Ishikawa (cell line): ENCODE data around the gene MYNN.

Experiments
- CEBPB ChIP-seq: IDR thresholded peaks from 2 replicates; pipeline ENCODE4 v1.6.1; 2012
- CREB1 ChIP-seq: IDR thresholded peaks from 2 replicates; pipeline ENCODE4 v1.6.1; 2012; ENCODE audit warnings: low read depth
- EGR1 ChIP-seq: IDR thresholded peaks from 2 replicates; pipeline ENCODE4 v1.6.1; 2012
- EP300 ChIP-seq: IDR thresholded peaks from 2 replicates; pipeline ENCODE4 v1.6.1; 2012; ENCODE audit warnings: borderline replicate concordance
- FOXM1 ChIP-seq: IDR thresholded peaks from 2 replicates; pipeline ENCODE4 v1.6.1; 2012; ENCODE audit warnings: low read depth, borderline replicate concordance
- NFIC ChIP-seq: IDR thresholded peaks from 2 replicates; pipeline ENCODE4 v1.6.1; 2012
- RAD21 ChIP-seq: IDR thresholded peaks from 2 replicates; pipeline ENCODE4 v1.6.1; 2012; ENCODE audit warnings: low read depth
- REST ChIP-seq: IDR thresholded peaks from 2 replicates; pipeline ENCODE4 v1.6.1; 2012; ENCODE audit warnings: low read depth, mild to moderate bottlenecking
- TAF1 ChIP-seq: IDR thresholded peaks from 2 replicates; pipeline ENCODE4 v1.6.1; 2012; ENCODE audit warnings: low read depth, mild to moderate bottlenecking
- TCF12 ChIP-seq: IDR thresholded peaks from 2 replicates; pipeline ENCODE4 v1.6.1; 2012; ENCODE audit warnings: low read depth
- TEAD4 ChIP-seq: IDR thresholded peaks from 2 replicates; pipeline ENCODE4 v1.6.1; 2012
- YY1 ChIP-seq: IDR thresholded peaks from 2 replicates; pipeline ENCODE4 v1.6.1; 2012; ENCODE audit warnings: low read depth
- ZBTB7A ChIP-seq: IDR thresholded peaks from 2 replicates; pipeline ENCODE4 v1.6.1; 2012; ENCODE audit warnings: low read depth
- TF ChIP-seq, protein P1 (sequence below): IDR thresholded peaks from 2 replicates; pipeline ENCODE4 v1.6.1; 2012
- TF ChIP-seq, protein P2 (sequence below): IDR thresholded peaks from 2 replicates; pipeline ENCODE4 v1.6.1; 2012

MYNN gene

GRCh38 chr3:169772897-169773816 lies at the start of gene MYNN:
TSS of gene MYNN (plus strand) at chr3:169773396. CDS start at chr3:169774296, 900 bp downstream.
- TF ChIP-seq REST (no peak), RAD21 (no peak), CREB1 (peak; percentile 93), NFIC (peak; percentile 71), EGR1 (peak; percentile 40; the same call in 1 of the 2 replicates), ZBTB7A (peak; percentile 78), TCF12 (peak; percentile 70), TEAD4 (peak; percentile 18), EP300 (peak; percentile 50; the same call in 1 of the 2 replicates), CEBPB (0 out of 2 replicates have a peak, but pooled peaks have one; percentile 8), YY1 (peak; percentile 97), FOXM1 (peak; percentile 53; the same call in 1 of the 2 replicates), TAF1 (peak; percentile 95)
- TF ChIP-seq, protein P1, sequence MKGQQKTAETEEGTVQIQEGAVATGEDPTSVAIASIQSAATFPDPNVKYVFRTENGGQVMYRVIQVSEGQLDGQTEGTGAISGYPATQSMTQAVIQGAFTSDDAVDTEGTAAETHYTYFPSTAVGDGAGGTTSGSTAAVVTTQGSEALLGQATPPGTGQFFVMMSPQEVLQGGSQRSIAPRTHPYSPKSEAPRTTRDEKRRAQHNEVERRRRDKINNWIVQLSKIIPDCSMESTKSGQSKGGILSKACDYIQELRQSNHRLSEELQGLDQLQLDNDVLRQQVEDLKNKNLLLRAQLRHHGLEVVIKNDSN: no peak
- TF ChIP-seq, protein P2, sequence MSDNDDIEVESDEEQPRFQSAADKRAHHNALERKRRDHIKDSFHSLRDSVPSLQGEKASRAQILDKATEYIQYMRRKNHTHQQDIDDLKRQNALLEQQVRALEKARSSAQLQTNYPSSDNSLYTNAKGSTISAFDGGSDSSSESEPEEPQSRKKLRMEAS: peak; percentile 55; the same call in 1 of the 2 replicates

- no peak for TF ChIP-seq REST
Observed at GRCh38 chr3:169739067-169739466, 34.1 kb upstream of the MYNN start.

DNA sequence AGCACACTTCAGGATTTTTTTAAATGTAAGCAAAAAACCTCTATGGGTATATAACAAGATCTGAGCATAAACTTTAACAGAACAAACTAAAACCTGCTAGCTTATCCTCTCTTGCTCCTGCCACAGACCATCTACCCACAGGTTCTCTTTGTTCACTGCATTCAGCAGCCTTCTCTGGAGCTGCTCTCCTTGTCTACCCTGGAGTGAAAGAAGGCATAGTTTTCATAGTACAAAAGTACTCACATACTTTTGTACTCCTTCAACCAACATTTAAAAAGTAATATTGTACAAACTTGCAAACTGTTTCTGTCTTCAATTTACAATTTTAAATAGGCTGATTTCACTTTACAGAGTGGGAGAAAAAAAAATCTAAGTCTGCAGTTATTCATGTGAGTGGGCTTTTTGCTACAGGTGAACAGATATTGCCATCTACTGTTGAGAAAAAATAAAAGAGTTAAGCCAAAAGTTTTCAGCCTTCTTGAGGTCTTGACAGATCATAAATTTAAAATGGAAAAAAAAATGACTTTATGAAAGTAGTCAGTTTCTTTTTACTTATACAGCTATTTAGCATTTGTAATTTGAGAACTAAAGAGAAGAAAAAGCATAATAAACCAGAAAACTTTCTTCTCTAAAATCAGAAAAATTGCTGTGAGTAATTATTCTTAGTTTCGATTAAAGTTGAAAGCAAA lies 28.7 kb upstream of the MYNN start:
- TF ChIP-seq TCF12 (no peak), RAD21 (peak; percentile 87)

GRCh38 chr3:169746924-169747323 lies 26.3 kb upstream of the MYNN start:
- no peak for TF ChIP-seq RAD21
- no peak for TF ChIP-seq TEAD4
- no peak for TF ChIP-seq EGR1
- TF ChIP-seq, protein P1: no peak
- no peak for TF ChIP-seq CREB1
- no peak for TF ChIP-seq REST
- TF ChIP-seq, protein P2: no peak
- TF ChIP-seq TAF1: no peak
- TF ChIP-seq CEBPB: no peak
- no peak for TF ChIP-seq NFIC
- no peak for TF ChIP-seq ZBTB7A
- TF ChIP-seq EP300: no peak
- TF ChIP-seq YY1: no peak
- no peak for TF ChIP-seq TCF12
- no peak for TF ChIP-seq FOXM1
